HG02970 (cell line): ENCODE results near the gene RUNX1.

Experiments used
- ATAC-seq: cut with Tn5 transposase; IDR thresholded peaks from one replicate; pipeline ENCODE4 v1.9.1; 2021; ENCODE audit warnings: mild to moderate bottlenecking, moderate library complexity, moderate number of reproducible peaks; ENCODE audit not compliant: unreplicated experiment, low FRiP score

The RUNX1 gene

GRCh38 chr21:34801519-34802132 is 247.5 kb downstream of the RUNX1 start:
- ATAC-seq, result no peak

- no peak for ATAC-seq
These were observed 248.1 kb downstream of the RUNX1 start for GRCh38 chr21:34800797-34801518.

- no peak for ATAC-seq
These were observed 250.0 kb downstream of the RUNX1 start for GRCh38 chr21:34799092-34799491.

GRCh38 chr21:34797921-34798535 is 251.1 kb downstream of the RUNX1 start:
- no peak for ATAC-seq

GRCh38 chr21:34797201-34797525 is 251.9 kb downstream of the RUNX1 start:
- ATAC-seq, result no peak

DNA sequence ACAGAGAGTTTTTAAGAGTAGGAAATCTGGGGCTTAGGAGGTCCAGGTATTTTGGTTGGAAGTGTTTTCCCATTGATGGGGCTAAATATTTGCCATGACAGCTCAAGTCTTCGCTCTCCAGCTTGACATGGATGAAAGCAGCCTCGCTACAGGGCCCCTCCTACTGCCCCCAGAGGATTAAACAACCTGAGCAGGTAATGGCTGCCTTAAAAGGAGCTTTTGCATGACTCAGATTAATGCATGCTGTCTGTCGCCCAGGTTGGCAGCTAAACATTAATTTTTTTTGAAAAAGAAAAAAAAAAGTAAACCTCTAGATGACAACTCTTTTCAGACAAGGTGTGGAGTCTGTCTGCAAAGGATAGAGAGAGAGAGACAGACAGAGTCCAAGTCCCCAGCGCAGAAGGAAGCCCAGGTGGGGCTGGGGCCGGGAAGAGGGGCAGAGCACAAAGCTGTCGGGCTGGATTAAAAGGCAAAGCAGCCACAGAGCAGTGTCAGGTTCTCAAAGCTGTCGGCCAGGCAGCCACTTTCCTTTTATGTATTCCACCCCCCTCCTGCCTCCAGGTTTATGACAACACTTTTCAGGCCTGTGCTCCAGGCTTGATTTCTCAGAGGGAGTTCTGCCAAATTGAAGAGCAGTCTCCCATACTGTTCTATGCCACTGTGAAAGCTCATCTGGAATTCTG is 252.4 kb downstream of the RUNX1 start:
- no peak for ATAC-seq

- ATAC-seq, result no peak
These were observed 253.4 kb downstream of the RUNX1 start for GRCh38 chr21:34795548-34796180.

DNA sequence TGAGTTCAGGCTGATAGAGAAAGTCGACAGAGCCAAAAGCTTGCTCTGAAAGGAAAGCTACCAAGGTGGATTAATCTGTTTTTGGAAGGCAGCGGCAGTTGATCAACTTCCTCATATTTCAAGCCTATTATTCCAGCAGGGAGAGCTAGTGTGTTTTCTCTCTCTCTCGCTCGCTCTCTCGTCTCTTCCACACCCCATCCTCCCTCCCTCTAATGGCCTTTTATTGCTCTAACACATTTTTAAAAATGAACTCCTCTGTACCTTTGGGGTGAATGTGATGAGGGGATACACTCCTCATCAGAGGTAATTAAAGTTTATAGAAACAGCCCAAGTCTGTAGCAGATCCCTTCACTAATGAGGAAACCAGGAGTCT is 253.9 kb downstream of the RUNX1 start:
- ATAC-seq, result no peak

DNA sequence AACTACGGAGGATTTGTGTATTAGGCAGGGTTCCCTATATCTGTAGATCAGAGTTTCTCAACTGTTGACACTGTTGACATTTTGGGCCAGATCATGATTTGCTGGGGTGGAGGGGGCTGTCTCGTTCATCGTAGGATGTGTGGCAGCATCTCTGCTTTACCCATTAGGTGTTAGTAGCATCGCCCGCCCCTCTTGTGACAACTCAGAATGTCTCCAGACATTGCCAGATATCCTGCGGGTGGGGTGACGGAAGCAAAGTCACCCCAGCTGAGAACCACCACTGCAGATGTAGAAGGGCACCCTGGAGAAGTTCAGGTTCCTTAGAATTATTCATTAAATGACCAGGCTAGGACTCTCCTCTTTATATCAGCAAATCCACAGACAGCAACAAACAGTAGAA is 254.4 kb downstream of the RUNX1 start:
- ATAC-seq, result no peak

- ATAC-seq, result no peak
These were observed 255.6 kb downstream of the RUNX1 start for GRCh38 chr21:34793471-34793870.

DNA sequence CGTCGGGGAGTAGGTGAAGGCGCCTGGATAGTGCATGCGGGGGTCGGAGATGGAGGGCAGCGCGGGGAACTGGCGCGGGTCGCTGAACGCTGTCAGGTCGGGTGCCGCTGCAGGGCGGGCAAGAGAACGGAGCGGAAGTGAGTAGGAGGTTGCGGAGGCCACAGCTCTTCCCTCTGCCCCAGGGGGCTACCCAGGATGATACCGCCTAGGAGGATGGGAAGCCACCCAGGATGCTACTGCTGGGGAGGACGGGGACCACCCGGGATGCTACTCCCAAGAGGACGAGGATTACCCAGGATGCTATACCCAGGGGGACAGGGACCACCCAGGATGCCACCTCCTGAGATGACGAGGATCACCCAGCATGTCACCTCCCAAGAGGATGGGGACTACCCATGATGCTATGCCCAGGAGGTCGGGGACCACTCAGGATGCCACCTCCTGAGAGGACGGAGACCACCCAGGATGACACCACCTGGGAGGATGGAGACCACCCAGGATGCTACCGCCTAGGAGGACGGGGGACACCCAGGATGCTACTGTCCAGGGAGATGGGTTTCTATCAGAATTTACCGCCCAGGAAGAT is 256.5 kb downstream of the RUNX1 start:
- ATAC-seq, result no peak

GRCh38 chr21:34791776-34792503 is 257.2 kb downstream of the RUNX1 start:
- ATAC-seq, result no peak

DNA sequence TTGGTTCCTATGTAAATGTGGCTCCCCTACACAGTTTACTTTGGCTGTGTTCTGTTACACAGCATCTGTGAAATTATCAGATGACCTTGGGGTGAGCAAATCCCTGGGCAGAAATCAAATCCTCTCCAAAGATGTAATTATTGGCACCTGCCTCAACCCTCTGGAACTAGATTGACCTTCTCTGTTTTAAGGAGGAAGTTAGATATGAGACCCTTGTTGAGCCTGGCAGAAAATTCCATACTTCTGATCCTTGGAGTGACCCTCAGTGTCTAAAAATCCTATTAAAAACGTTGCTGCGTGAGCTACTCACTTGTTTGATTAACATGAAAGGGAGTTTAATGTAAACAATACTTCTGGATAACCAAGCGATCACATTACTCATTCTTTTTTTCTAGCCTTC is 258.3 kb downstream of the RUNX1 start:
- no peak for ATAC-seq

DNA sequence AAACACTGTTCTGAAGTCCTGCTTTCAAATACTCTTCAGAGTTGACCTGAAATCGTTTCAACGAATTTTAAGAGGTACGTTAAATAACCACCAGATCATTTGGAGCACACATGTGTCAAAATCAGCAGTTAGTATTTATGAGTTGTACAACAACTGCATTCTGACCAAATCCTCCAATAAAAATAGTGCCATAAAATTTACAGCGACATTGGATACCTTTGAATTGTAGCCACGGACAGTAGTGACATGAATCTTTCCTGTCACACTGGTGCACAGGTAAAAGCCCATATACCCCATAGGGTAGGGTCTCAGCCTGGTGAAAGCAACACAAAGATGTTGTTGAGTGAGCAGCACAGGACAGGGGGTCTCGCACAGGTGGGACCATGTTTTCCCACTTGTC is 258.8 kb downstream of the RUNX1 start:
- no peak for ATAC-seq

DNA sequence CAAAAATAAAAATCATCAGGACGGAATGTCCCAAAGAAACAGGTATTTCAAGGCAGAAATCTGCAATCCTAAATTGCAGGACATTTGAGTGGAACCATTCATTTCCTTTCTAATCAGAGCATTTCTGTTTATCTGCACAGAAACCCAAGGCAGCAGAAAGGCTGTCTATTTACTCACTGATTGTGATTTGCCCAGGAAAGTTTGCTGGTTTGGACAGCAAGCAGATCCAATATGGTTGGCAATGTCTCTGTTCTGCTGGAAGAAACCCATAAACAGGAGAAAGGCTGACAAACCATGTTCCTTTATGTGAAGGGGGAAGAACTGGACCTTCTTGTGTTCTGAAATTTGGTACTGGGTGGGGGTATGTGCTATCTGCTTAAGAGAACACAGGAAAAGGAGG is 260.2 kb downstream of the RUNX1 start:
- no peak for ATAC-seq

GRCh38 chr21:34783815-34784214 is 265.3 kb downstream of the RUNX1 start:
- no peak for ATAC-seq

DNA sequence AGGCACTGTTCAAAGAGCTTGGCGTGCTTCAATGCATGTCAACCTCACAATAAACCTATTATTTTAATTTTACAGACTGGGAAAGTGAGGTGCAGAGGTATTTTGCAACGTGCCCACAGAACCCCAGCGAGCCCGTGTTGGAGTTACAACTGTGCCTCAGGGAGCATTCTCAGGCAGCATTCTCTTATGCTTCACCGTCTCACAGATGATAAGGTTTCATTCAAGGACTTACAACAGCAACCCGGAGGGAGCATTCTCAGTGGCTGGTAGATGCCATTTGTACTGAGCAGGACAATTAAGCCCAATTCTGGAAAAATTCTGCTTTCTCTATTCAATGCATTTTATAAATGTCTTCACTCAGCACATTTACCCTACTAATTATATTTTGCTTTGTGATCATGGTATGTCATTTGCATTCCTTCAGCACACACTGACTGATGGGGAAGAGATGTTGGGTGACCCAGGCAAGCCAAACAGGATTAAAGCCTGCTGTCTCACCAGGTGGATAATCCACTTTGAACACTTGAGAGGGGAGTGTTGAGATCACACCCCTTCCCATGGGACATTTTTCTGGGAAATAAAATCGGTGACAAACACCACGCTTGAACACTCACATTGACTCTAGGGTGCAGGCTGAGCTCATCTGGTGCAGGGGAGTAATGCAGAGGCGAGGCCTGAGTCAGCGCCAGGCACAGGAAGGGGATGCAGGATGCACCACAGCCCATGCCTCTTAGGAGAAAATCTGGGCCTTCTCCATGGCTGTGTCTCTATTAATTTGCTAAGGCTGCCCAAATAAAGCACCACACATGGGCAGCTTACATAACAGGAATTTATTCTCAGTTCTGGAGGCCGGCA is 266.4 kb downstream of the RUNX1 start:
- no peak for ATAC-seq

DNA sequence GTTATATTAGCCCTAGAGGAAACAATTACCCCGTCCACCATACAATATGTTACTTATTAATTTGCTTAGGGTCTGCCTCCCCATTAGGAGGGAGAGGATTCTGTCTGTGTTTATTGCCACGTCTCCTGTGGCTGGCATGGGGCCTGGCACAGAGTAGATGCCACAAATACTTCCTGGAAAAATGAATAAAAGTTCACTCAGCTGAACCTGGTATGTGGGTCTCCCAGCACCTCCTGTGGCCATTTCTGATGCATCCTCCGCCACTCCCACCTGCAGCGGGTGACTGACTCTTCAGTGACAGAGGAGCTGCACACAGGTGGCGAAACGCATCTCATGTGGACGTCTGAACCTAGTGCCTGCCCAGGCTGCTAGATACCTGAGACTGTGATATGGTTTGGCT is 267.6 kb downstream of the RUNX1 start:
- no peak for ATAC-seq

- no peak for ATAC-seq
These were observed 269.2 kb downstream of the RUNX1 start for GRCh38 chr21:34779860-34780259.
